ENCODE data around the gene KLF2. TPM values are rescaled to one million over a fixed set of nuclear protein-coding genes. Genes with fewer than 3 reads are reported as not detected.

The KLF2 gene
- total RNA-seq, 3 donors from 2014 or later (not counting 1 experiment from before 2014, with no cell fraction given): 246 to 645 (median 377) TPM

DNA sequence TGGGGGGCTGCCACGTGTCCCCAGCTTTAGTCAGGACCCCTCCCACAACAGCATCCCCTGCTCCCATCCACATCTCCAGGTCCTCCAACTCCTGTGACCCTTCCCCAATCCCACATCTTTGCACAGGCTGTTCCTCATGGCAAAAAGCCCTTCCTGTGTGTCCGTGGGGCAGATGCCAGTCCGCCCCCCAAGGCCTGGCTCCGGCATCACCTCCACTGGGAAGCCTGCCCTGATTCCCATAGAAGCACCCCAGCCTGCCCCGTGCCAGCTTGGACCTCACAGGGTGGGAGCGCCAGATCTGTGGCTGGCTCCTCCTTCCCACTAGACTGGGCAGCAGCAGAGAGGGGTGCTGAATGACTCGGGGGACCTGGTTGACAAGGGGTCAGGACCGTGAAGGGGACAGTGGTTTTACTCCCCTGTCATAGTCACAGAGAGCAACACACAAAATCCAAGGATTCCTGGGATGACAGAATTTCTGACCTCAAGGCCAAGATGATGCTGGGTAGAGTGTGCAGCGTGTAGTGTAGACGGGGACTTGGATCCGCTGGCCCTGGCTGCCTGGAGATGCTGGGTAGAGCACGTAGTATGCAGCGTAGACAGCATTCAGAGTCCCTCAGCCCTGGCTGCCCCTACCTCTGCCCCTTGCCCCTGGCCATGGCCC lies 13.3 kb downstream of the KLF2 start:
- ATAC-seq (no peak), DNase-seq (no peak)
- TF ChIP-seq, protein P1, sequence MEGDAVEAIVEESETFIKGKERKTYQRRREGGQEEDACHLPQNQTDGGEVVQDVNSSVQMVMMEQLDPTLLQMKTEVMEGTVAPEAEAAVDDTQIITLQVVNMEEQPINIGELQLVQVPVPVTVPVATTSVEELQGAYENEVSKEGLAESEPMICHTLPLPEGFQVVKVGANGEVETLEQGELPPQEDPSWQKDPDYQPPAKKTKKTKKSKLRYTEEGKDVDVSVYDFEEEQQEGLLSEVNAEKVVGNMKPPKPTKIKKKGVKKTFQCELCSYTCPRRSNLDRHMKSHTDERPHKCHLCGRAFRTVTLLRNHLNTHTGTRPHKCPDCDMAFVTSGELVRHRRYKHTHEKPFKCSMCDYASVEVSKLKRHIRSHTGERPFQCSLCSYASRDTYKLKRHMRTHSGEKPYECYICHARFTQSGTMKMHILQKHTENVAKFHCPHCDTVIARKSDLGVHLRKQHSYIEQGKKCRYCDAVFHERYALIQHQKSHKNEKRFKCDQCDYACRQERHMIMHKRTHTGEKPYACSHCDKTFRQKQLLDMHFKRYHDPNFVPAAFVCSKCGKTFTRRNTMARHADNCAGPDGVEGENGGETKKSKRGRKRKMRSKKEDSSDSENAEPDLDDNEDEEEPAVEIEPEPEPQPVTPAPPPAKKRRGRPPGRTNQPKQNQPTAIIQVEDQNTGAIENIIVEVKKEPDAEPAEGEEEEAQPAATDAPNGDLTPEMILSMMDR (IDR thresholded peaks at IDR 0.05): no peak
- Mint-ChIP-seq H3K27me3 (ENCODE audit: low read depth in 2 of 2) (no peaks in the 10 kb centered on the region), H3K36me3 (no peaks in the 10 kb centered on the region), H3K9me3 (no peaks in the 10 kb centered on the region), H3K4me3 (peak overlapping the region; percentile 87), H3K4me1 (peaks cover 80% of the 10 kb centered on the region in 2 donors), H3K27ac (peak overlapping the region; percentile 97 to 98)
- Histone ChIP-seq H3K27me3 (ENCODE audit: control insufficient read depth, insufficient read depth, low read length) (no peaks in the 10 kb centered on the region), H3K4me3 (ENCODE audit: low read length) (peak overlapping the region; percentile 8), H3K27ac (ENCODE audit: low read length) (peak overlapping the region; percentile 69), H3K4me1 (ENCODE audit: control insufficient read depth, insufficient read depth, low read length) (peaks cover 100% of the 10 kb centered on the region), H3K9me3 (ENCODE audit: control insufficient read depth, insufficient read depth, low read length) (no peaks in the 10 kb centered on the region), H3K36me3 (ENCODE audit: control insufficient read depth, insufficient read depth, low read length) (no peaks in the 10 kb centered on the region)
- 60% methylated on average over 13 of the region's 13 CpGs for WGBS (ENCODE audit: insufficient coverage)
- intact Hi-C loops (cut with micrococcal nuclease): loop anchor here (1.0 to 5.0 kb wide), 2 partner anchors 8 to 109 kb away; no protein-coding TSS in a partner anchor

DNA sequence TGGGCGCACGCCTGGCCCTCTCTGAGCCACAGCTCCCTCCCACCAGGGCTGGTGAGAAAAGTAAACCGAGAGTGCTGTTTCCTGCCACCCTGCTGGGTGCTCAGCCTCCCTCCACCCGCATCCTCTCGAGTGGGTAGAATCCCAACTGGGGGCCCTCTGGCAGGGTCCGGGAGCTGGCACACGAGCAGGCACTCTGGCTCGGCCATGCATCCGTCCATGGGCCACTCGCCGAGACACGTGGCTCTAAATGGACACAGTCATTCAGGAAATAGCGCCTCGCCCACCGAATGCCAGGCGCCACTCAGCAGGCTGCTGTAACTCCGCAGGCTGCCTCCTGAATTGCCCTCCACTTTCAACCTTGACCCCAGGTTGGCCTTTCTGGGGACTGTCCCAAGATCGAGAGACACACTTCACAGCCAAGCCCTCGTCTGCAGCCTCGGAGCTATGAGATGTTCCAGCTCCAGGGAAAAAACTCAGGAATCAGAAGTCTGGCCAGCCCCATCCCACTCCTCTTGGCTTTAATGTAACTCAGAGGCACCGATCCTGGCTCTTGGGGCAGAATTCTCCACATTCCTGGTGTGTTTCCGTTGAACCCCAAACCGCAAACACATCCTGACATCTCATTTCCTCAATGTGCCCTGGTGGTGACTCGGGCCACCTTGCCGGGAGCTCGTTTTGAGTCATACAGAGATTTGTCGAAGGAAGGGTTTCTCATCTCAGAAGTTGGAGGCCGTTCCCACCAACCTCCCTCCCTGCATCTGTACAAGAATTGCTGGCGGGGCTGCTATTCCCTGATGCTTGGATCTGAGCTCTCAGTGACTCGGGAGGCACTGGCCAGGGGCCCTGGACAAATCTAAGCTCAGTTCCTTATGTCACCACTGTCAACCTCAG lies 14.1 kb downstream of the KLF2 start:
- ATAC-seq: peak; percentile 33 to 54 (median 51)

DNA sequence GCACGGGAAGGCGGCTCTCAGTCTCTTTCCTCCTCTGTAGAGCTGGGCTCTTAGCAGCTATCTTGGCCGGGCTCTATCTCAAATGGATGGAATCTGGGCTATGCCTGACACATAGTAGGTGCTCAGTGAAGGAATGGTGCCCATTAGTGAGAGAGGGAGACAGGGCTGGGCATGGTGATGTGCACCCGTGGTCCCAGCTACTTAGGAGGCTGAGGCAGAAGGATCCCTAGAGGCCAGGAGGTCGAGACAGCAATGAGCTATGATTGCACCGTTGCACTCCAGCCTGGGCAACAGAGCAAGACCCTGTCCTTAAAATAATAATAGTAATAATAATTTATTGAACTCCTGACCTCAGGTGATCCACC lies 14.7 kb downstream of the KLF2 start:
- DNase-seq (no peak), ATAC-seq (no peak)
- TF ChIP-seq, protein P1 (IDR thresholded peaks at IDR 0.05): no peak
- H3K27ac Mint-ChIP-seq: peak overlapping the region; percentile 97 to 98
- peaks cover 100% of the 10 kb centered on the region for H3K4me1 ChIP-seq (ENCODE audit: control insufficient read depth, insufficient read depth, low read length)
- H3K9me3 Mint-ChIP-seq: no peaks in the 10 kb centered on the region
- H3K4me3 ChIP-seq (ENCODE audit: low read length): no peak overlapping the region
- H3K27me3 Mint-ChIP-seq (ENCODE audit: low read depth in 2 of 2): no peaks in the 10 kb centered on the region
- H3K9me3 ChIP-seq (ENCODE audit: control insufficient read depth, insufficient read depth, low read length): no peaks in the 10 kb centered on the region
- intact Hi-C loops (cut with micrococcal nuclease): loop anchor here (1.0 to 5.0 kb wide), 2 partner anchors 32 to 108 kb away; no protein-coding TSS in a partner anchor
- H3K36me3 Mint-ChIP-seq: no peaks in the 10 kb centered on the region
- 34% methylated on average over 4 of the region's 6 CpGs for WGBS (ENCODE audit: insufficient coverage)
- H3K27ac ChIP-seq (ENCODE audit: low read length): peak overlapping the region; percentile 69
- peaks cover 74 to 82% of the 10 kb centered on the region in 2 donors for H3K4me1 Mint-ChIP-seq
- H3K36me3 ChIP-seq (ENCODE audit: control insufficient read depth, insufficient read depth, low read length): no peaks in the 10 kb centered on the region
- H3K27me3 ChIP-seq (ENCODE audit: control insufficient read depth, insufficient read depth, low read length): no peaks in the 10 kb centered on the region
- H3K4me3 Mint-ChIP-seq: peak overlapping the region; percentile 87

More for the DNA sequence above, 14.1 kb downstream of the KLF2 start:
- no peaks in the 10 kb centered on the region for H3K27me3 Mint-ChIP-seq (ENCODE audit: low read depth in 2 of 2)
- TF ChIP-seq, protein P1 (IDR thresholded peaks at IDR 0.05): no peak
- no peaks in the 10 kb centered on the region for H3K36me3 ChIP-seq (ENCODE audit: control insufficient read depth, insufficient read depth, low read length)
- no peaks in the 10 kb centered on the region for H3K9me3 ChIP-seq (ENCODE audit: control insufficient read depth, insufficient read depth, low read length)
- H3K9me3 Mint-ChIP-seq: no peaks in the 10 kb centered on the region
- H3K4me1 ChIP-seq (ENCODE audit: control insufficient read depth, insufficient read depth, low read length): peaks cover 100% of the 10 kb centered on the region
- no peaks in the 10 kb centered on the region for H3K36me3 Mint-ChIP-seq
- H3K27ac Mint-ChIP-seq: peak overlapping the region; percentile 97 to 98
- 2% methylated on average over 30 of the region's 30 CpGs for WGBS (ENCODE audit: insufficient coverage)
- H3K4me3 Mint-ChIP-seq: peak overlapping the region; percentile 87
- peaks cover 79 to 87% of the 10 kb centered on the region in 2 donors for H3K4me1 Mint-ChIP-seq
- DNase-seq: peak; percentile 61 to 77
- H3K4me3 ChIP-seq (ENCODE audit: low read length): peak overlapping the region; percentile 8
- H3K27me3 ChIP-seq (ENCODE audit: control insufficient read depth, insufficient read depth, low read length): no peaks in the 10 kb centered on the region
- H3K27ac ChIP-seq (ENCODE audit: low read length): peak overlapping the region; percentile 69
- intact Hi-C loops (cut with micrococcal nuclease): loop anchor here (1.0 to 5.0 kb wide), 3 partner anchors 8 to 109 kb away; no protein-coding TSS in a partner anchor

All from natural killer cell (primary cell).